HCT116 (cell line): ENCODE measurements around the gene ADAMTS14.

Source experiments
- CBX3 ChIP-seq: IDR thresholded peaks from 2 replicates; pipeline ENCODE4 v1.6.1; 2012; ENCODE audit warnings: low read depth
- CEBPB ChIP-seq: IDR thresholded peaks from 2 replicates; pipeline ENCODE4 v1.6.1; 2012; ENCODE audit warnings: low read depth
- EGR1 ChIP-seq: IDR thresholded peaks from 2 replicates; pipeline ENCODE4 v1.6.1; 2012; ENCODE audit warnings: low read depth
- EZH2 ChIP-seq: fragments of 200-600 bp; sonication (generic); IDR thresholded peaks from 2 replicates; pipeline ENCODE4 v1.6.1; 2017; ENCODE audit warnings: antibody characterized with exemption, mixed run types
- FOSL1 ChIP-seq: IDR thresholded peaks from 2 replicates; pipeline ENCODE4 v1.6.1; 2012; ENCODE audit warnings: low read depth
- POLR2A ChIP-seq: IDR thresholded peaks from 2 replicates; pipeline ENCODE4 v1.7.0; 2011; ENCODE audit warnings: borderline replicate concordance; ENCODE audit not compliant: insufficient read depth, insufficient read length; ENCODE audit errors: extremely low read depth
- POLR2AphosphoS5 ChIP-seq: IDR thresholded peaks from 2 replicates; pipeline ENCODE4 v1.6.1; 2011; ENCODE audit warnings: mild to moderate bottlenecking, low read depth, low read length, moderate library complexity
- RAD21 ChIP-seq: IDR thresholded peaks from 2 replicates; pipeline ENCODE4 v1.6.1; 2012; ENCODE audit warnings: low read depth, mild to moderate bottlenecking
- SP1 ChIP-seq: IDR thresholded peaks from 2 replicates; pipeline ENCODE4 v1.6.1; 2012; ENCODE audit warnings: low read depth
- TCF7L2 ChIP-seq: IDR thresholded peaks from 2 replicates; pipeline ENCODE4 v1.7.0; 2011; ENCODE audit warnings: borderline replicate concordance, inconsistent platforms; ENCODE audit not compliant: insufficient read depth, insufficient read length; ENCODE audit errors: extremely low read depth
- TF ChIP-seq, protein P1 (sequence below), 3 experiments: fragments of 200-600 bp in 1 of 3; sonication (generic) in 1 of 3; IDR thresholded peaks in 2 of 3; conservative IDR thresholded peaks in 1 of 3; 2 replicates each; pipeline ENCODE4 v1.5.1; 2012 to 2017; ENCODE audit warnings: low read depth in 2 of 3, low read length in 2 of 3, antibody characterized with exemption in 1 of 3, borderline replicate concordance in 1 of 3, control low read depth in 1 of 3, mild to moderate bottlenecking in 1 of 3, mixed read lengths in 1 of 3, mixed run types in 1 of 3, moderate library complexity in 1 of 3; ENCODE audit not compliant: insufficient read depth in 1 of 3
- TF ChIP-seq, protein P2 (sequence below): IDR thresholded peaks from 2 replicates; pipeline ENCODE4 v1.6.1; 2012

DNA sequence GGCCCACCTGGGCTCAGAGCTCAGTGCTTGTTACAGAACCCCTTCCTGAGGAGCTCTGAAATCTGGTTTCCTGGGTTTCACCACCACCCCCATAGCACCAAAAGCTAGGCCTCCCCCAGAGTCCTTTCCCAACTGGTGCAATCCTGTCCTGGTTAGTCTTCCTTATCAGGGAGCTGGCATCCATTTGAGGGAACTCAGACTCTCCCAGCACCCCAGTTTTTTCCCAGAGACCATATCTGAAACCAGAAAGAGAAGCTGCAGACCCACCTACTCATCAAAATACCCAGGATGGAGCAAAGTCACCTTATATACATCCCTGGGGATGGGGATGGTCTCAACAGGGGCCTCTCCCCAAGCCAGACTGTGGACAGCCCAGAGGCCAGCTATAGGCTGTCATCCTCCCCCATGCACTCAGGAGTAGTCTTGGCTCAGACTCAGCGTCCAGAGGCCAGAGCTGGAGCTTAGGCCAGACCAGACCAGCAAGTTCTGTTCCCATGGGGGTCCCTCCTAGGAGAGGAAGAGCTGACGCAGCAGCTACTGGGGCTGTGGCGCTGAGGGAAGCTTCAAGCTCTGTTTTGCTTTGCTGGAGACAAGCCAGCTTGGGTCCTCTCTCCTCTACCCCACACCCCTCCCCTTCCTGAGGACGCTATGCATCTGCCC, 109.9 kb downstream of the ADAMTS14 start:
- TF ChIP-seq, protein P1, sequence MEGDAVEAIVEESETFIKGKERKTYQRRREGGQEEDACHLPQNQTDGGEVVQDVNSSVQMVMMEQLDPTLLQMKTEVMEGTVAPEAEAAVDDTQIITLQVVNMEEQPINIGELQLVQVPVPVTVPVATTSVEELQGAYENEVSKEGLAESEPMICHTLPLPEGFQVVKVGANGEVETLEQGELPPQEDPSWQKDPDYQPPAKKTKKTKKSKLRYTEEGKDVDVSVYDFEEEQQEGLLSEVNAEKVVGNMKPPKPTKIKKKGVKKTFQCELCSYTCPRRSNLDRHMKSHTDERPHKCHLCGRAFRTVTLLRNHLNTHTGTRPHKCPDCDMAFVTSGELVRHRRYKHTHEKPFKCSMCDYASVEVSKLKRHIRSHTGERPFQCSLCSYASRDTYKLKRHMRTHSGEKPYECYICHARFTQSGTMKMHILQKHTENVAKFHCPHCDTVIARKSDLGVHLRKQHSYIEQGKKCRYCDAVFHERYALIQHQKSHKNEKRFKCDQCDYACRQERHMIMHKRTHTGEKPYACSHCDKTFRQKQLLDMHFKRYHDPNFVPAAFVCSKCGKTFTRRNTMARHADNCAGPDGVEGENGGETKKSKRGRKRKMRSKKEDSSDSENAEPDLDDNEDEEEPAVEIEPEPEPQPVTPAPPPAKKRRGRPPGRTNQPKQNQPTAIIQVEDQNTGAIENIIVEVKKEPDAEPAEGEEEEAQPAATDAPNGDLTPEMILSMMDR (IDR thresholded peaks at IDR 0.05 in 2 of 3, conservative IDR thresholded peaks at IDR 0.05 in 1 of 3; ENCODE audit: borderline replicate concordance in 1 of 3, insufficient read depth in 1 of 3, low read depth in 2 of 3, low read length in 2 of 3) = no peak
- TF ChIP-seq CBX3 (no peak), POLR2A (no peak), RAD21 (no peak), EGR1 (no peak), SP1 (no peak), CEBPB (no peak), POLR2AphosphoS5 (no peak), FOSL1 (no peak), EZH2 (no peak), TCF7L2 (no peak)
- TF ChIP-seq, protein P2, sequence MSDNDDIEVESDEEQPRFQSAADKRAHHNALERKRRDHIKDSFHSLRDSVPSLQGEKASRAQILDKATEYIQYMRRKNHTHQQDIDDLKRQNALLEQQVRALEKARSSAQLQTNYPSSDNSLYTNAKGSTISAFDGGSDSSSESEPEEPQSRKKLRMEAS = no peak
